HL-60 (cell line): ENCODE measurements around the gene TSSK6.

Source experiments
- CTCF ChIP-seq: IDR thresholded peaks from one replicate; pipeline ENCODE4 v1.5.1; 2011; ENCODE audit warnings: low read length, control low read depth, inconsistent platforms; ENCODE audit not compliant: insufficient read depth
- GABPA ChIP-seq: IDR thresholded peaks from 2 replicates; pipeline ENCODE4 v1.6.1; 2012; ENCODE audit warnings: low read depth
- POLR2AphosphoS5 ChIP-seq: IDR thresholded peaks from 2 replicates; pipeline ENCODE4 v1.6.1; 2012; ENCODE audit warnings: low read depth
- REST ChIP-seq: IDR thresholded peaks from 2 replicates; pipeline ENCODE4 v1.6.1; 2012; ENCODE audit warnings: low read depth; ENCODE audit not compliant: insufficient replicate concordance

- no peak for TF ChIP-seq CTCF
- TF ChIP-seq POLR2AphosphoS5, result no peak
- TF ChIP-seq REST, result no peak
- no peak for TF ChIP-seq GABPA
Measured at GRCh38 chr19:19475849-19476828, 39.2 kb downstream of the TSSK6 start.
